HepG2 (cell line): ENCODE results near the gene ZCCHC24. TPM values are rescaled to one million over a fixed set of nuclear protein-coding genes. Genes with fewer than 3 reads are reported as not detected.

ENCODE experiments used
- ATF7 ChIP-seq, 2 experiments: fragments of 450-650 bp in 1 of 2; sonication (generic) in 1 of 2; formaldehyde crosslinking in 1 of 2; IDR thresholded peaks; 2 replicates each; pipeline versions ENCODE4 v1.4.0 to v1.6.1; 2016 to 2020; ENCODE audit warnings: antibody characterized with exemption in 1 of 2, mild to moderate bottlenecking in 1 of 2, missing genetic modification reagents in 1 of 2
- HNF4A ChIP-seq: sonication (generic); formaldehyde crosslinking; IDR thresholded peaks from 2 replicates; pipeline ENCODE4 v1.4.0; 2020; ENCODE audit warnings: missing genetic modification reagents
- KLF15 ChIP-seq: sonication (generic); formaldehyde crosslinking; IDR thresholded peaks from 2 replicates; pipeline ENCODE4 v1.8.1; 2023; ENCODE audit warnings: borderline replicate concordance, mild to moderate bottlenecking, inconsistent platforms, missing genetic modification reagents, mixed read lengths
- MAFK ChIP-seq, 2 experiments: IDR thresholded peaks in 1 of 2; conservative IDR thresholded peaks in 1 of 2; 2 replicates each; pipeline ENCODE4 v1.6.1; 2011; ENCODE audit warnings: improper control_type of control experiment in 2 of 2, low read length in 2 of 2
- RARA ChIP-seq: IDR thresholded peaks from 2 replicates; pipeline ENCODE4 v1.6.1; 2016; ENCODE audit warnings: missing genetic modification reagents, missing compliant biosample characterization
- ZIK1 ChIP-seq: sonication (generic); formaldehyde crosslinking; IDR thresholded peaks from 2 replicates; pipeline ENCODE4 v1.5.0; 2020; ENCODE audit warnings: mild to moderate bottlenecking, low read depth, missing genetic modification reagents, borderline replicate concordance
- ZMYM2 ChIP-seq: sonication (generic); formaldehyde crosslinking; IDR thresholded peaks from 2 replicates; pipeline ENCODE4 v1.8.0; 2022; ENCODE audit warnings: mild to moderate bottlenecking, missing genetic modification reagents
- ZNF432 ChIP-seq: sonication (generic); formaldehyde crosslinking; IDR thresholded peaks from 2 replicates; pipeline ENCODE4 v1.5.0; 2020; ENCODE audit warnings: missing genetic modification reagents, mild to moderate bottlenecking, borderline replicate concordance
- ZNF562 ChIP-seq: sonication (generic); formaldehyde crosslinking; IDR thresholded peaks from 2 replicates; pipeline ENCODE4 v1.8.0; 2022; ENCODE audit warnings: missing genetic modification reagents, borderline replicate concordance
- polyA plus RNA-seq, 8 experiments: library from polyadenylated mRNA; depleted of rRNA in 3 of 8; stranded (reverse) in 7 of 8; unstranded in 1 of 8; fragments of >200 nt; fragmentation: Illumina TruSeq in 4 of 8; extraction: Trizol in 4 of 8; gene quantifications; 2 replicates each; pipeline versions ENCODE4 v1.2.1 to v1.2.3, GENCODE V29; 2011 to 2016; ENCODE audit warnings: low read depth in 4 of 8, missing spikeins in 1 of 8, mixed read lengths in 1 of 8; ENCODE audit not compliant: insufficient read depth in 1 of 8
- total RNA-seq, 5 experiments: library from RNA; depleted of rRNA; stranded (reverse); fragments of >200 nt; fragmentation: Illumina TruSeq; extraction: Trizol; gene quantifications; 2 replicates each; pipeline ENCODE4 v1.2.3, GENCODE V29; 2016; ENCODE audit warnings: low read depth in 1 of 5
- TF ChIP-seq, protein P1 (sequence below): sonication (generic); formaldehyde crosslinking; IDR thresholded peaks from 2 replicates; pipeline ENCODE4 v1.4.0; 2020; ENCODE audit warnings: missing genetic modification reagents, borderline replicate concordance
- TF ChIP-seq, protein P2 (sequence below): sonication (generic); formaldehyde crosslinking; IDR thresholded peaks from 2 replicates; pipeline ENCODE4 v1.5.0; 2020; ENCODE audit warnings: mild to moderate bottlenecking, missing genetic modification reagents
- TF ChIP-seq, protein P3 (sequence below): sonication (generic); formaldehyde crosslinking; conservative IDR thresholded peaks from 2 replicates; pipeline ENCODE4 v1.8.0; 2022; ENCODE audit warnings: missing genetic modification reagents
- TF ChIP-seq, protein P4 (sequence below), 2 experiments: sonication (generic) in 1 of 2; formaldehyde crosslinking in 1 of 2; IDR thresholded peaks; 2 replicates each; pipeline versions ENCODE4 v1.4.0 to v1.6.1; 2018 to 2020; ENCODE audit warnings: missing genetic modification reagents in 2 of 2, borderline replicate concordance in 1 of 2, low read depth in 1 of 2, mild to moderate bottlenecking in 1 of 2, missing biosample characterization in 1 of 2

ZCCHC24 gene
- total and polyA plus RNA-seq, 2 of the 13 experiments (the other 11 are each of a cell fraction or from before 2014, with no cell fraction given) = 3.1 to 7.9 TPM

DNA sequence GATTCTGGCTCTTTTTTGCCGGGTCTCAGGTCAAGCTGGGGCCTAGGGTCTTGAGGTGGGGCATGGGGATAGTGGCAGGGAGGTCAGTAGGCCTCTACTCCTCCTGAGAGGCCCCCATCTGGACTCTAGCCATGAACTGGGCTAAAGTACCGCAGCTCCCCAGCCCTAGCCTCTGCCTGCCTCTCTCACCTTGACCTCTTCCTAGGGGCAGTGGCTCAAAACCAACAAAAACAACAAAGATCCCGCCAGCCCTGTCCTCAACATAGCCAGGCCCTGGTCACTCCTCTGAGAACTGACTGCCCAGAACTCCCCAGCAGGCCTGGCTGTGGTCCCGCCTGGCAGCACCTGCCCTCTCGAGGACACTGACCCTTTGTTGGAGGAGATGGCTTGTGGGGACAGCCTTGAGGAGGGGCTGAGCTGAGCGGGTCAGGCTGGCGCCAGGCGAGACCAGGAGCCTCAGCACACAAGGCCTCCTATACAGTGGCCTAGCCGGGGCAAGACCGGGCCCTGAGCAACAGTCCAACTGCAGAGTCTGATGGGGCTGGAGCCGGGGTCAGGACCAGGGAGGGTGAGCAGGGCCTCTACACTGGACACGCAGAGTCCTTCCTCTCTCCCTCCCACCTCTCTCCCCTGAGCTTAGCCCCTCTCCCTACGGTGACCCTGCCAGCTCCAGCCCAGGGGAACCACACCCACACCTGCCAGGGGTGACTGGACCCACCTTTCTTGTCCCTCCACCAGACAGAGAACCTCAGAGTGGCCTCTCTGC, 109.8 kb downstream of the ZCCHC24 start (continued):
- TF ChIP-seq, protein P1, sequence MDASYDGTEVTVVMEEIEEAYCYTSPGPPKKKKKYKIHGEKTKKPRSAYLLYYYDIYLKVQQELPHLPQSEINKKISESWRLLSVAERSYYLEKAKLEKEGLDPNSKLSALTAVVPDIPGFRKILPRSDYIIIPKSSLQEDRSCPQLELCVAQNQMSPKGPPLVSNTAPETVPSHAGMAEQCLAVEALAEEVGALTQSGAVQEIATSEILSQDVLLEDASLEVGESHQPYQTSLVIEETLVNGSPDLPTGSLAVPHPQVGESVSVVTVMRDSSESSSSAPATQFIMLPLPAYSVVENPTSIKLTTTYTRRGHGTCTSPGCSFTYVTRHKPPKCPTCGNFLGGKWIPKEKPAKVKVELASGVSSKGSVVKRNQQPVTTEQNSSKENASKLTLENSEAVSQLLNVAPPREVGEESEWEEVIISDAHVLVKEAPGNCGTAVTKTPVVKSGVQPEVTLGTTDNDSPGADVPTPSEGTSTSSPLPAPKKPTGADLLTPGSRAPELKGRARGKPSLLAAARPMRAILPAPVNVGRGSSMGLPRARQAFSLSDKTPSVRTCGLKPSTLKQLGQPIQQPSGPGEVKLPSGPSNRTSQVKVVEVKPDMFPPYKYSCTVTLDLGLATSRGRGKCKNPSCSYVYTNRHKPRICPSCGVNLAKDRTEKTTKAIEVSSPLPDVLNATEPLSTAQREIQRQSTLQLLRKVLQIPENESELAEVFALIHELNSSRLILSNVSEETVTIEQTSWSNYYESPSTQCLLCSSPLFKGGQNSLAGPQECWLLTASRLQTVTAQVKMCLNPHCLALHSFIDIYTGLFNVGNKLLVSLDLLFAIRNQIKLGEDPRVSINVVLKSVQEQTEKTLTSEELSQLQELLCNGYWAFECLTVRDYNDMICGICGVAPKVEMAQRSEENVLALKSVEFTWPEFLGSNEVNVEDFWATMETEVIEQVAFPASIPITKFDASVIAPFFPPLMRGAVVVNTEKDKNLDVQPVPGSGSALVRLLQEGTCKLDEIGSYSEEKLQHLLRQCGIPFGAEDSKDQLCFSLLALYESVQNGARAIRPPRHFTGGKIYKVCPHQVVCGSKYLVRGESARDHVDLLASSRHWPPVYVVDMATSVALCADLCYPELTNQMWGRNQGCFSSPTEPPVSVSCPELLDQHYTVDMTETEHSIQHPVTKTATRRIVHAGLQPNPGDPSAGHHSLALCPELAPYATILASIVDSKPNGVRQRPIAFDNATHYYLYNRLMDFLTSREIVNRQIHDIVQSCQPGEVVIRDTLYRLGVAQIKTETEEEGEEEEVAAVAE (CRISPR knock-in tag) = no peak
- TF ChIP-seq ZMYM2 (0 out of 2 replicates have a peak, but pooled peaks have one; percentile 64), KLF15 (CRISPR knock-in tag) (no peak), ZNF562 (CRISPR knock-in tag) (no peak), RARA (CRISPR knock-in tag) (peak; percentile 98), HNF4A (CRISPR knock-in tag) (peak; percentile 85), MAFK (conservative IDR thresholded peaks at IDR 0.05 in 1 of 2, IDR thresholded peaks at IDR 0.05 in 1 of 2; ENCODE audit: low read length in 2 of 2) (no peak), ZIK1 (CRISPR knock-in tag) (no peak), ZNF432 (CRISPR knock-in tag) (no peak), ATF7 (IDR thresholded peaks at IDR 0.05) (no peak), ATF7 (CRISPR knock-in tag; IDR thresholded peaks at IDR 0.05) (peak; percentile 56; the same call in 1 of the 2 replicates)
- TF ChIP-seq, protein P2, sequence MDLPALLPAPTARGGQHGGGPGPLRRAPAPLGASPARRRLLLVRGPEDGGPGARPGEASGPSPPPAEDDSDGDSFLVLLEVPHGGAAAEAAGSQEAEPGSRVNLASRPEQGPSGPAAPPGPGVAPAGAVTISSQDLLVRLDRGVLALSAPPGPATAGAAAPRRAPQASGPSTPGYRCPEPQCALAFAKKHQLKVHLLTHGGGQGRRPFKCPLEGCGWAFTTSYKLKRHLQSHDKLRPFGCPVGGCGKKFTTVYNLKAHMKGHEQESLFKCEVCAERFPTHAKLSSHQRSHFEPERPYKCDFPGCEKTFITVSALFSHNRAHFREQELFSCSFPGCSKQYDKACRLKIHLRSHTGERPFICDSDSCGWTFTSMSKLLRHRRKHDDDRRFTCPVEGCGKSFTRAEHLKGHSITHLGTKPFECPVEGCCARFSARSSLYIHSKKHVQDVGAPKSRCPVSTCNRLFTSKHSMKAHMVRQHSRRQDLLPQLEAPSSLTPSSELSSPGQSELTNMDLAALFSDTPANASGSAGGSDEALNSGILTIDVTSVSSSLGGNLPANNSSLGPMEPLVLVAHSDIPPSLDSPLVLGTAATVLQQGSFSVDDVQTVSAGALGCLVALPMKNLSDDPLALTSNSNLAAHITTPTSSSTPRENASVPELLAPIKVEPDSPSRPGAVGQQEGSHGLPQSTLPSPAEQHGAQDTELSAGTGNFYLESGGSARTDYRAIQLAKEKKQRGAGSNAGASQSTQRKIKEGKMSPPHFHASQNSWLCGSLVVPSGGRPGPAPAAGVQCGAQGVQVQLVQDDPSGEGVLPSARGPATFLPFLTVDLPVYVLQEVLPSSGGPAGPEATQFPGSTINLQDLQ (CRISPR knock-in tag) = no peak
- TF ChIP-seq, protein P3, sequence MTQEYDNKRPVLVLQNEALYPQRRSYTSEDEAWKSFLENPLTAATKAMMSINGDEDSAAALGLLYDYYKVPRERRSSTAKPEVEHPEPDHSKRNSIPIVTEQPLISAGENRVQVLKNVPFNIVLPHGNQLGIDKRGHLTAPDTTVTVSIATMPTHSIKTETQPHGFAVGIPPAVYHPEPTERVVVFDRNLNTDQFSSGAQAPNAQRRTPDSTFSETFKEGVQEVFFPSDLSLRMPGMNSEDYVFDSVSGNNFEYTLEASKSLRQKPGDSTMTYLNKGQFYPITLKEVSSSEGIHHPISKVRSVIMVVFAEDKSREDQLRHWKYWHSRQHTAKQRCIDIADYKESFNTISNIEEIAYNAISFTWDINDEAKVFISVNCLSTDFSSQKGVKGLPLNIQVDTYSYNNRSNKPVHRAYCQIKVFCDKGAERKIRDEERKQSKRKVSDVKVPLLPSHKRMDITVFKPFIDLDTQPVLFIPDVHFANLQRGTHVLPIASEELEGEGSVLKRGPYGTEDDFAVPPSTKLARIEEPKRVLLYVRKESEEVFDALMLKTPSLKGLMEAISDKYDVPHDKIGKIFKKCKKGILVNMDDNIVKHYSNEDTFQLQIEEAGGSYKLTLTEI (CRISPR knock-in tag) = no peak
- TF ChIP-seq, protein P4, sequence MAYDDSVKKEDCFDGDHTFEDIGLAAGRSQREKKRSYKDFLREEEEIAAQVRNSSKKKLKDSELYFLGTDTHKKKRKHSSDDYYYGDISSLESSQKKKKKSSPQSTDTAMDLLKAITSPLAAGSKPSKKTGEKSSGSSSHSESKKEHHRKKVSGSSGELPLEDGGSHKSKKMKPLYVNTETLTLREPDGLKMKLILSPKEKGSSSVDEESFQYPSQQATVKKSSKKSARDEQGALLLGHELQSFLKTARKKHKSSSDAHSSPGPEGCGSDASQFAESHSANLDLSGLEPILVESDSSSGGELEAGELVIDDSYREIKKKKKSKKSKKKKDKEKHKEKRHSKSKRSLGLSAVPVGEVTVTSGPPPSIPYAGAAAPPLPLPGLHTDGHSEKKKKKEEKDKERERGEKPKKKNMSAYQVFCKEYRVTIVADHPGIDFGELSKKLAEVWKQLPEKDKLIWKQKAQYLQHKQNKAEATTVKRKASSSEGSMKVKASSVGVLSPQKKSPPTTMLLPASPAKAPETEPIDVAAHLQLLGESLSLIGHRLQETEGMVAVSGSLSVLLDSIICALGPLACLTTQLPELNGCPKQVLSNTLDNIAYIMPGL (CRISPR knock-in tag; IDR thresholded peaks at IDR 0.05; ENCODE audit: borderline replicate concordance in 1 of 2, low read depth in 1 of 2) = peak; percentile 67 to 79; a peak in 2 of 4 replicates
